ENCODE results near the gene GPAT2.
"Not testable (repeated sequence)": the region's sequence is repeated elsewhere in the genome, so short reads cannot be mapped to it uniquely, and the experiment has no call there.

GRCh38 chr2:96071977-96072491 lies 37.3 kb upstream of the GPAT2 start:
- not testable (repeated sequence) for TF ChIP-seq CTCF (conservative IDR thresholded peaks at IDR 0.05 in 1 of 2, IDR thresholded peaks at IDR 0.05 in 1 of 2; ENCODE audit: extremely low read depth in 1 of 2, insufficient read depth in 1 of 2, low read depth in 1 of 2, low read length in 2 of 2); EZH2 (IDR thresholded peaks at IDR 0.05; ENCODE audit: borderline replicate concordance, low read length)

Data from mammary epithelial cell (primary cell).